Right atrium auricular region (tissue), 2 donors: ENCODE measurements around the gene PDGFRB. TPM values are rescaled to one million over a fixed set of nuclear protein-coding genes. Genes with fewer than 3 reads are reported as not detected.

ENCODE experiments used
- DNase-seq: peaks from one replicate; pipeline ENCODE4 v3.0.0-alpha.2; 2019; ENCODE audit warnings: low spot score
- H3K27ac ChIP-seq, 2 donors: fragments of 200-600 bp; sonication (generic); 1 replicate in 1 of 2; 2 replicates in 1 of 2; pipeline ENCODE4 v1.5.1; 2016 to 2019
- H3K27me3 ChIP-seq, 2 donors: fragments of 200-600 bp; sonication (generic); one replicate each; pipeline versions ENCODE4 v1.5.1 to v1.6.0; 2017 to 2019
- H3K36me3 ChIP-seq: fragments of 200-600 bp; sonication (generic); one replicate; pipeline ENCODE4 v1.5.1; 2016
- H3K4me1 ChIP-seq, 2 donors: fragments of 200-600 bp; sonication (generic); one replicate each; pipeline versions ENCODE4 v1.5.1 to v1.6.0; 2017 to 2019
- H3K4me3 ChIP-seq, 2 donors: fragments of 200-600 bp; sonication (generic); 1 replicate in 1 of 2; 2 replicates in 1 of 2; pipeline ENCODE4 v1.5.1; 2017 to 2019; ENCODE audit warnings: mild to moderate bottlenecking in 1 of 2, moderate library complexity in 1 of 2
- H3K9me3 ChIP-seq, 2 donors: fragments of 200-600 bp; sonication (generic); one replicate each; pipeline ENCODE4 v1.5.1; 2019
- total RNA-seq, 2 donors: library from RNA; depleted of rRNA; stranded (reverse); fragments of >200 nt; gene quantifications; one replicate each; pipeline ENCODE4 v1.1.0, GENCODE V29; 2016
- TF ChIP-seq, protein P1 (sequence below), 2 donors: fragments of 200-600 bp; sonication (generic); IDR thresholded peaks; one replicate each; pipeline ENCODE4 v1.5.1; 2019; ENCODE audit warnings: antibody characterized with exemption in 2 of 2

PDGFRB gene
- total RNA-seq, 2 donors from 2014 or later, result 68.3 to 68.7 TPM

- TF ChIP-seq, protein P1, sequence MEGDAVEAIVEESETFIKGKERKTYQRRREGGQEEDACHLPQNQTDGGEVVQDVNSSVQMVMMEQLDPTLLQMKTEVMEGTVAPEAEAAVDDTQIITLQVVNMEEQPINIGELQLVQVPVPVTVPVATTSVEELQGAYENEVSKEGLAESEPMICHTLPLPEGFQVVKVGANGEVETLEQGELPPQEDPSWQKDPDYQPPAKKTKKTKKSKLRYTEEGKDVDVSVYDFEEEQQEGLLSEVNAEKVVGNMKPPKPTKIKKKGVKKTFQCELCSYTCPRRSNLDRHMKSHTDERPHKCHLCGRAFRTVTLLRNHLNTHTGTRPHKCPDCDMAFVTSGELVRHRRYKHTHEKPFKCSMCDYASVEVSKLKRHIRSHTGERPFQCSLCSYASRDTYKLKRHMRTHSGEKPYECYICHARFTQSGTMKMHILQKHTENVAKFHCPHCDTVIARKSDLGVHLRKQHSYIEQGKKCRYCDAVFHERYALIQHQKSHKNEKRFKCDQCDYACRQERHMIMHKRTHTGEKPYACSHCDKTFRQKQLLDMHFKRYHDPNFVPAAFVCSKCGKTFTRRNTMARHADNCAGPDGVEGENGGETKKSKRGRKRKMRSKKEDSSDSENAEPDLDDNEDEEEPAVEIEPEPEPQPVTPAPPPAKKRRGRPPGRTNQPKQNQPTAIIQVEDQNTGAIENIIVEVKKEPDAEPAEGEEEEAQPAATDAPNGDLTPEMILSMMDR (IDR thresholded peaks at IDR 0.05), result no peak
- peaks cover 0 to 12% of the 10 kb centered on the region in 2 donors for H3K4me1 ChIP-seq
- DNase-seq, result no peak
- H3K27ac ChIP-seq, result no peak overlapping the region
- no peak overlapping the region for H3K4me3 ChIP-seq
- peaks cover 65% of the 10 kb centered on the region for H3K36me3 ChIP-seq
- no peaks in the 10 kb centered on the region for H3K9me3 ChIP-seq
- H3K27me3 ChIP-seq, result no peaks in the 10 kb centered on the region
These were observed 30.3 kb downstream of the PDGFRB start for GRCh38 chr5:150125334-150125733.

- Histone ChIP-seq H3K4me1 (peaks cover 0 to 5% of the 10 kb centered on the region in 2 donors), H3K9me3 (no peaks in the 10 kb centered on the region), H3K36me3 (peaks cover 70% of the 10 kb centered on the region), H3K27me3 (no peaks in the 10 kb centered on the region), H3K27ac (no peak overlapping the region), H3K4me3 (no peak overlapping the region)
- DNase-seq, result no peak
- TF ChIP-seq, protein P1 (IDR thresholded peaks at IDR 0.05), result no peak
These were observed 31.0 kb downstream of the PDGFRB start for GRCh38 chr5:150124596-150124995.

DNA sequence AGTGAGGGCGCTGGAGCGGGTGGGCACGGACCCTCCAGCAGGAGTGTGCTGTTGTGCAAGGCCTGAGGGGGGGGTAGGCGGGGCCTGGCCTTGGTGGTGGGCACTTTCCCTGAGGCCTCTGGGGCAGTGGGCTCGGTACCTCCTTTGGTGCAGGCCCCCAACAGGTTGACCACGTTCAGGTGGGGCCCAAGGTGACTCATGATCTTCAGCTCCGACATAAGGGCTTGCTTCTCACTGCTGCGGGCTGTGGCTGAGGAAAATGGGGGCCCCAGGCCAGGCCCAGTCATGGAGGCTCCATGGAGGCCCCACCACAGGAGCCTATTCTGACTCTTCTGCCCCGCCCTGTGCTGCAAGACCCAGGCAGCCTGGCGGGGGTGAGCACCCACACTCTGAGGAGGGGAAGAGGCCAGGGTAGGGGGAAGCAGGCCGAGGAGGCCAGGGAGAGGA, 31.5 kb downstream of the PDGFRB start:
- Histone ChIP-seq H3K36me3 (peaks cover 70% of the 10 kb centered on the region), H3K4me3 (no peak overlapping the region), H3K27ac (no peak overlapping the region), H3K4me1 (peaks cover 0 to under 1% of the 10 kb centered on the region in 2 donors), H3K27me3 (no peaks in the 10 kb centered on the region), H3K9me3 (no peaks in the 10 kb centered on the region)
- no peak for DNase-seq
- TF ChIP-seq, protein P1 (IDR thresholded peaks at IDR 0.05), result no peak

- TF ChIP-seq, protein P1 (IDR thresholded peaks at IDR 0.05), result no peak
- DNase-seq, result no peak
- Histone ChIP-seq H3K27ac (no peak overlapping the region), H3K4me1 (no peaks in the 10 kb centered on the region), H3K4me3 (no peak overlapping the region), H3K9me3 (no peaks in the 10 kb centered on the region), H3K36me3 (peaks cover 69% of the 10 kb centered on the region), H3K27me3 (no peaks in the 10 kb centered on the region)
These were observed 32.1 kb downstream of the PDGFRB start for GRCh38 chr5:150123542-150123941.

DNA sequence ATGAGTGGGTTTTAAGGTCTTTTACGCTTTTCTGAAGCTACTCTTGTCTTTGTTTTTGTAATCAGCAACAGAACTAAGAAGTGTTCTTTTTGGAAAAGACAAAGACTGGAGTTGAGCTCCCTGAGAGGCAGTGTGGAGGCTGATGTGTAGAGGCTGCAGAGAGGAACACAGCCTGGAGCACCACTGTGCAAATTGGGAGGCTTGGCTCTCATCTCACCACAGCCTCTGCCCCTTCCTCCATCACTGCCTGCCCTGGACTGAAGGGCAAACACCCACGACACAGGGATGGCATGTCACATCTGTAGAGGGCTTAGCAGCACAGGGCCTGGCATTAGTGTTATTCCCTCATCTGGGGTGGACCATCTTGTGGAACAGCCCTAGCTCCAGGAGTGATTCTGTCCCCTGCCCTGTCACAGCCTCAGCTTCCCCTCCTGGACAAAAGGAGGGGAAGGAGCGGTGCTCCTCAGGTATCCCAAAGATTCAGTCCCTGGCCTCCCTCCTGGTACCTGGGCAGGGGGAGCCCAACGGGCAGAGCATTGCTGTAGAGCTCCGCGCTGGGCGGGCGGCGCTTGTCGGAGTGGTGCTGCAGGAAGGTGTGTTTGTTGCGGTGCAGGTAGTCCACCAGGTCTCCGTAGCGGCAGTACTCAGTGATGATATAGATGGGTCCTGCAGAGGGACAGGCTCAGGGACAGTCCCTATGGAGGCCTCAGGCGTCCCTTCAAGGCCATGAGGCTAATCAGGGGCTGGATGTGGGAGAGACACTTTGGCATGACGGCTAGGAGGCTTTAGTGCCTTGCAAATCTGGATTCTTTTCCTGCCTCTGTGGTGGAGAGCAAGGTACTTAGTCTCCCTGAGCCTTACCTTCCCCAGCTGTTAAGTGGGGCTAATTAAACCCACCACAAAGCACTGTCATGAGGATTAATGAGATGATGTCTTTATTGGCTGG, 32.8 kb downstream of the PDGFRB start:
- H3K4me3 ChIP-seq, result no peak overlapping the region
- H3K4me1 ChIP-seq, result no peaks in the 10 kb centered on the region
- DNase-seq, result no peak
- TF ChIP-seq, protein P1 (IDR thresholded peaks at IDR 0.05), result no peak
- H3K9me3 ChIP-seq, result no peaks in the 10 kb centered on the region
- no peak overlapping the region for H3K27ac ChIP-seq
- H3K36me3 ChIP-seq, result peaks cover 71% of the 10 kb centered on the region
- H3K27me3 ChIP-seq, result no peaks in the 10 kb centered on the region
